Measurements from ENCODE around the gene MRPL42. TPM values are rescaled to one million over a fixed set of nuclear protein-coding genes. Genes with fewer than 3 reads are reported as not detected.

MRPL42 gene
- total and polyA plus RNA-seq, 2 donors from 2014 or later: 57.6 to 66.7 TPM

- Histone ChIP-seq H3K9ac (ENCODE audit: low read length in 3 of 3) (no peak overlapping the region), H3K36me3 (ENCODE audit: control insufficient read depth in 2 of 3, insufficient read depth in 3 of 3, low read length in 3 of 3) (no peaks in the 10 kb centered on the region), H3K27me3 (ENCODE audit: control insufficient read depth, insufficient read depth, low read length) (no peaks in the 10 kb centered on the region), H3K4me3 (ENCODE audit: low read length in 3 of 3) (no peak overlapping the region), H3K4me1 (ENCODE audit: control insufficient read depth in 2 of 3, insufficient read depth in 2 of 3, low read depth in 1 of 3, low read length in 3 of 3) (peaks cover 0 to 20% (median 19%) of the 10 kb centered on the region in 3 donors), H3K27ac (ENCODE audit: low read depth in 2 of 2, low read length in 2 of 2) (peak overlapping the region in 1 of 2 donors; percentile 47), H3K9me3 (ENCODE audit: control insufficient read depth in 2 of 3, insufficient read depth in 1 of 3, low read length in 3 of 3) (no peaks in the 10 kb centered on the region)
- TF ChIP-seq, protein P1, sequence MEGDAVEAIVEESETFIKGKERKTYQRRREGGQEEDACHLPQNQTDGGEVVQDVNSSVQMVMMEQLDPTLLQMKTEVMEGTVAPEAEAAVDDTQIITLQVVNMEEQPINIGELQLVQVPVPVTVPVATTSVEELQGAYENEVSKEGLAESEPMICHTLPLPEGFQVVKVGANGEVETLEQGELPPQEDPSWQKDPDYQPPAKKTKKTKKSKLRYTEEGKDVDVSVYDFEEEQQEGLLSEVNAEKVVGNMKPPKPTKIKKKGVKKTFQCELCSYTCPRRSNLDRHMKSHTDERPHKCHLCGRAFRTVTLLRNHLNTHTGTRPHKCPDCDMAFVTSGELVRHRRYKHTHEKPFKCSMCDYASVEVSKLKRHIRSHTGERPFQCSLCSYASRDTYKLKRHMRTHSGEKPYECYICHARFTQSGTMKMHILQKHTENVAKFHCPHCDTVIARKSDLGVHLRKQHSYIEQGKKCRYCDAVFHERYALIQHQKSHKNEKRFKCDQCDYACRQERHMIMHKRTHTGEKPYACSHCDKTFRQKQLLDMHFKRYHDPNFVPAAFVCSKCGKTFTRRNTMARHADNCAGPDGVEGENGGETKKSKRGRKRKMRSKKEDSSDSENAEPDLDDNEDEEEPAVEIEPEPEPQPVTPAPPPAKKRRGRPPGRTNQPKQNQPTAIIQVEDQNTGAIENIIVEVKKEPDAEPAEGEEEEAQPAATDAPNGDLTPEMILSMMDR (IDR thresholded peaks at IDR 0.05; ENCODE audit: borderline replicate concordance, extremely low read depth, insufficient read depth): no peak
- DNase-seq (no peak), FAIRE-seq (no peak)
- intact Hi-C loops (cut with DNase I): no loop called here
Observed at GRCh38 chr12:93426412-93426805, 40.9 kb upstream of the MRPL42 start.

- intact Hi-C loops (cut with DNase I): no loop called here
- DNase-seq (no peak), FAIRE-seq (no peak)
- H3K4me3 ChIP-seq (ENCODE audit: low read length in 3 of 3): no peak overlapping the region
- no peak overlapping the region for H3K9ac ChIP-seq (ENCODE audit: low read length in 3 of 3)
- no peak overlapping the region for H3K27ac ChIP-seq (ENCODE audit: low read depth in 2 of 2, low read length in 2 of 2)
- H3K4me1 ChIP-seq (ENCODE audit: control insufficient read depth in 2 of 3, insufficient read depth in 2 of 3, low read depth in 1 of 3, low read length in 3 of 3): peaks cover 0 to 19% (median 17%) of the 10 kb centered on the region in 3 donors
- H3K9me3 ChIP-seq (ENCODE audit: control insufficient read depth in 2 of 3, insufficient read depth in 1 of 3, low read length in 3 of 3): no peaks in the 10 kb centered on the region
- no peaks in the 10 kb centered on the region for H3K27me3 ChIP-seq (ENCODE audit: control insufficient read depth, insufficient read depth, low read length)
- TF ChIP-seq, protein P1 (IDR thresholded peaks at IDR 0.05; ENCODE audit: borderline replicate concordance, extremely low read depth, insufficient read depth): no peak
- H3K36me3 ChIP-seq (ENCODE audit: control insufficient read depth in 2 of 3, insufficient read depth in 3 of 3, low read length in 3 of 3): no peaks in the 10 kb centered on the region
Observed at GRCh38 chr12:93427779-93428564, 39.3 kb upstream of the MRPL42 start.

DNA sequence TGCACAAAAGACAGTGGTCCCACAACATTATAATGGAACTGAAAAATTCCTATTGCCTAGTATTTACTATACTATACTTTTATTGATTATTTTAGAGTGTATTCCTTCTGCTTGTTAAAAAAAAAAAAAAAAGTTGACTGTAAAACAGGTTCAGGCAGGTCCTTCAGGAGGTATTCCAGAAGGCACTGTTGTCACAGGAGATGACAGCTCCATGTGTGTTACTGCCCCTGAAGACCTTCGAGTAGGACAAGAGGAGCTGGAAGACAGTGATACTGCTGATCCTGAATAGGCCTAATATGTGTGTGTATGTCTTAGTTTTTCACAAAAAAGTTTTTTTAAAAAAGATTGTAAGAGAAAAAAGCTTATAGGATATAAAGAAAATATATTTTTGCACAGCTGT is 37.9 kb upstream of the MRPL42 start:
- H3K4me3 ChIP-seq (ENCODE audit: low read length in 3 of 3): no peak overlapping the region
- FAIRE-seq (no peak), DNase-seq (no peak)
- no peaks in the 10 kb centered on the region for H3K36me3 ChIP-seq (ENCODE audit: control insufficient read depth in 2 of 3, insufficient read depth in 3 of 3, low read length in 3 of 3)
- TF ChIP-seq, protein P1 (IDR thresholded peaks at IDR 0.05; ENCODE audit: borderline replicate concordance, extremely low read depth, insufficient read depth): no peak
- H3K27ac ChIP-seq (ENCODE audit: low read depth in 2 of 2, low read length in 2 of 2): no peak overlapping the region
- H3K27me3 ChIP-seq (ENCODE audit: control insufficient read depth, insufficient read depth, low read length): no peaks in the 10 kb centered on the region
- H3K9ac ChIP-seq (ENCODE audit: low read length in 3 of 3): no peak overlapping the region
- intact Hi-C loops (cut with DNase I): no loop called here
- H3K4me1 ChIP-seq (ENCODE audit: control insufficient read depth in 2 of 3, insufficient read depth in 2 of 3, low read depth in 1 of 3, low read length in 3 of 3): peaks cover 0 to 19% (median 15%) of the 10 kb centered on the region in 3 donors
- no peaks in the 10 kb centered on the region for H3K9me3 ChIP-seq (ENCODE audit: control insufficient read depth in 2 of 3, insufficient read depth in 1 of 3, low read length in 3 of 3)
